Fibroblast of villous mesenchyme (primary cell): ENCODE results near the gene CCDC28A. TPM values are rescaled to one million over a fixed set of nuclear protein-coding genes. Genes with fewer than 3 reads are reported as not detected.

Source experiments
- DNase-seq: peaks from one replicate; pipeline ENCODE4 v3.0.0-alpha.2; 2010; ENCODE audit warnings: low read depth
- H3K4me3 ChIP-seq: 2 replicates; pipeline ENCODE4 v1.5.1; 2011; ENCODE audit warnings: low read depth, mild to moderate bottlenecking, low read length
- CTCF ChIP-seq: IDR thresholded peaks from 2 replicates; pipeline ENCODE4 v1.5.1; 2012; ENCODE audit warnings: low read depth, mild to moderate bottlenecking, low read length; ENCODE audit not compliant: insufficient read depth
- total RNA-seq: library from RNA; depleted of rRNA; stranded (reverse); fragments of >200 nt; gene quantifications from 2 replicates; pipeline ENCODE4 v1.2.3, GENCODE V29; 2012

CCDC28A gene
- total RNA-seq, 1 donor, result 13.4 TPM

GRCh38 chr6:138803861-138804260, 30.3 kb downstream of the CCDC28A start:
- TF ChIP-seq CTCF, result no peak
- DNase-seq, result no peak
- H3K4me3 ChIP-seq, result no peak overlapping the region

GRCh38 chr6:138805016-138805765, 31.6 kb downstream of the CCDC28A start:
- no peak for TF ChIP-seq CTCF
- H3K4me3 ChIP-seq, result no peak overlapping the region
- DNase-seq, result peak; percentile 48

GRCh38 chr6:138806889-138807288, 33.3 kb downstream of the CCDC28A start:
- H3K4me3 ChIP-seq, result no peak overlapping the region
- no peak for DNase-seq
- no peak for TF ChIP-seq CTCF

- no peak for TF ChIP-seq CTCF
- no peak for DNase-seq
- H3K4me3 ChIP-seq, result no peak overlapping the region
Observed at GRCh38 chr6:138809677-138810076, 36.1 kb downstream of the CCDC28A start.

- no peak for DNase-seq
- no peak for TF ChIP-seq CTCF
- no peak overlapping the region for H3K4me3 ChIP-seq
Observed at GRCh38 chr6:138811866-138812265, 38.3 kb downstream of the CCDC28A start.

- TF ChIP-seq CTCF, result no peak
- H3K4me3 ChIP-seq, result no peak overlapping the region
- no peak for DNase-seq
Observed at GRCh38 chr6:138814179-138814834, 40.7 kb downstream of the CCDC28A start.
